ENCODE measurements around the gene TAGLN2. TPM values are rescaled to one million over a fixed set of nuclear protein-coding genes. Genes with fewer than 3 reads are reported as not detected.
A peak's percentile ranks its signal among the peaks of the same experiment; 100 is the strongest.

Gene TAGLN2
- polyA plus RNA-seq, 3 donors from 2014 or later = 660 to 1,369 (median 1,251) TPM

- Mint-ChIP-seq H3K4me3 (no peak overlapping the region), H3K9me3 (peaks cover 0 to 2% (median 0%) of the 10 kb centered on the region in 6 donors), H3K36me3 (no peaks in the 10 kb centered on the region), H3K27ac (no peak overlapping the region), H3K27me3 (ENCODE audit: low read depth in 3 of 3) (peaks cover 17 to 23% (median 20%) of the 10 kb centered on the region in 3 donors), H3K4me1 (peaks cover 22% of the 10 kb centered on the region in 2 donors)
- no peak for DNase-seq
Observed at GRCh38 chr1:159928491-159929050, 3.3 kb upstream of the TAGLN2 start.

GRCh38 chr1:159927849-159928431 is 2.6 kb upstream of the TAGLN2 start:
- Mint-ChIP-seq H3K9me3 (peaks cover 0 to 2% (median 0%) of the 10 kb centered on the region in 6 donors), H3K27me3 (ENCODE audit: low read depth in 3 of 3) (peaks cover 23 to 28% (median 26%) of the 10 kb centered on the region in 3 donors), H3K4me1 (peaks cover 28 to 29% of the 10 kb centered on the region in 2 donors), H3K27ac (no peak overlapping the region), H3K4me3 (no peak overlapping the region), H3K36me3 (no peaks in the 10 kb centered on the region)
- DNase-seq = no peak

GRCh38 chr1:159927211-159927848 is 2.0 kb upstream of the TAGLN2 start:
- peaks cover 34 to 35% of the 10 kb centered on the region in 2 donors for H3K4me1 Mint-ChIP-seq
- H3K9me3 Mint-ChIP-seq = peaks cover 0 to 2% (median 0%) of the 10 kb centered on the region in 6 donors
- no peak for DNase-seq
- peak overlapping the region in 1 of 5 donors; percentile 51 for H3K4me3 Mint-ChIP-seq
- no peaks in the 10 kb centered on the region for H3K36me3 Mint-ChIP-seq
- H3K27ac Mint-ChIP-seq = peak overlapping the region in 3 of 6 donors; percentile 99 to 100 (median 99)
- H3K27me3 Mint-ChIP-seq (ENCODE audit: low read depth in 3 of 3) = peaks cover 25 to 29% (median 28%) of the 10 kb centered on the region in 3 donors

- Mint-ChIP-seq H3K9me3 (peaks cover 0 to 2% (median 0%) of the 10 kb centered on the region in 6 donors), H3K27ac (peak overlapping the region; percentile 98 to 100 (median 99)), H3K36me3 (peaks cover 0 to under 1% (median 0%) of the 10 kb centered on the region in 3 donors), H3K27me3 (ENCODE audit: low read depth in 3 of 3) (peaks cover 25 to 35% (median 33%) of the 10 kb centered on the region in 3 donors), H3K4me3 (peak overlapping the region; percentile 87 to 97 (median 92)), H3K4me1 (peaks cover 51% of the 10 kb centered on the region in 2 donors)
- DNase-seq = no peak
Observed at GRCh38 chr1:159925719-159926078, 392 bp upstream of the TAGLN2 start.

GRCh38 chr1:159924025-159924790 is 1.1 kb downstream of the TAGLN2 start:
- peaks cover 56 to 65% of the 10 kb centered on the region in 2 donors for H3K4me1 Mint-ChIP-seq

GRCh38 chr1:159923203-159924024 is 1.9 kb downstream of the TAGLN2 start:
- Mint-ChIP-seq H3K4me3 (peak overlapping the region; percentile 87 to 97 (median 92)), H3K27me3 (ENCODE audit: low read depth in 3 of 3) (peaks cover 25 to 35% (median 33%) of the 10 kb centered on the region in 3 donors), H3K36me3 (peaks cover 1 to 15% (median 10%) of the 10 kb centered on the region in 3 donors), H3K27ac (peak overlapping the region; percentile 98 to 100 (median 99)), H3K9me3 (peaks cover 0 to 2% (median 0%) of the 10 kb centered on the region in 6 donors), H3K4me1 (peaks cover 59 to 70% of the 10 kb centered on the region in 2 donors)
- peak; percentile 91 to 92 (median 92) for DNase-seq

More at GRCh38 chr1:159924025-159924790, 1.1 kb downstream of the TAGLN2 start:
- DNase-seq = peak; percentile 81 to 84 (median 82)
- Mint-ChIP-seq H3K27me3 (ENCODE audit: low read depth in 3 of 3) (peaks cover 25 to 35% (median 33%) of the 10 kb centered on the region in 3 donors), H3K36me3 (peaks cover 0 to 10% (median 8%) of the 10 kb centered on the region in 3 donors), H3K27ac (peak overlapping the region; percentile 98 to 100 (median 99)), H3K4me3 (peak overlapping the region; percentile 87 to 97 (median 92)), H3K9me3 (peaks cover 0 to 2% (median 0%) of the 10 kb centered on the region in 6 donors)

- H3K36me3 Mint-ChIP-seq = peaks cover 5 to 23% (median 14%) of the 10 kb centered on the region in 3 donors
- no peak for DNase-seq
Observed at GRCh38 chr1:159922511-159923202, 2.6 kb downstream of the TAGLN2 start.

GRCh38 chr1:159921700-159922504 is 3.4 kb downstream of the TAGLN2 start:
- peak overlapping the region; percentile 87 to 97 (median 92) for H3K4me3 Mint-ChIP-seq

More at GRCh38 chr1:159922511-159923202, 2.6 kb downstream of the TAGLN2 start:
- H3K9me3 Mint-ChIP-seq = peaks cover 0 to 2% (median 0%) of the 10 kb centered on the region in 6 donors
- H3K27me3 Mint-ChIP-seq (ENCODE audit: low read depth in 3 of 3) = peaks cover 25 to 40% (median 35%) of the 10 kb centered on the region in 3 donors
- peak overlapping the region; percentile 87 to 97 (median 92) for H3K4me3 Mint-ChIP-seq
- H3K4me1 Mint-ChIP-seq = peaks cover 67 to 78% of the 10 kb centered on the region in 2 donors
- peak overlapping the region; percentile 98 to 100 (median 99) for H3K27ac Mint-ChIP-seq

GRCh38 chr1:159921251-159921650 is 4.1 kb downstream of the TAGLN2 start:
- Mint-ChIP-seq H3K9me3 (peaks cover 0 to 2% (median 0%) of the 10 kb centered on the region in 6 donors), H3K27me3 (ENCODE audit: low read depth in 3 of 3) (peaks cover 25 to 40% (median 37%) of the 10 kb centered on the region in 3 donors), H3K4me1 (peaks cover 66 to 79% of the 10 kb centered on the region in 2 donors), H3K27ac (peak overlapping the region; percentile 88 to 100 (median 99)), H3K4me3 (peak overlapping the region; percentile 30 to 97 (median 72)), H3K36me3 (peaks cover 8 to 33% (median 21%) of the 10 kb centered on the region in 3 donors)
- DNase-seq = no peak

More at GRCh38 chr1:159921700-159922504, 3.4 kb downstream of the TAGLN2 start:
- H3K9me3 Mint-ChIP-seq = peaks cover 0 to 2% (median 0%) of the 10 kb centered on the region in 6 donors
- peaks cover 5 to 28% (median 19%) of the 10 kb centered on the region in 3 donors for H3K36me3 Mint-ChIP-seq
- H3K27ac Mint-ChIP-seq = peak overlapping the region; percentile 88 to 100 (median 99)
- DNase-seq = peak; percentile 48 to 57 (median 57)
- H3K27me3 Mint-ChIP-seq (ENCODE audit: low read depth in 3 of 3) = peaks cover 25 to 40% (median 37%) of the 10 kb centered on the region in 3 donors
- H3K4me1 Mint-ChIP-seq = peaks cover 70 to 83% of the 10 kb centered on the region in 2 donors

- peaks cover 9 to 34% (median 24%) of the 10 kb centered on the region in 3 donors for H3K36me3 Mint-ChIP-seq
Observed at GRCh38 chr1:159920651-159921050, 4.7 kb downstream of the TAGLN2 start.

GRCh38 chr1:159920202-159920601 is 5.1 kb downstream of the TAGLN2 start:
- DNase-seq = no peak
- H3K27me3 Mint-ChIP-seq (ENCODE audit: low read depth in 3 of 3) = peaks cover 23 to 37% (median 35%) of the 10 kb centered on the region in 3 donors
- H3K4me1 Mint-ChIP-seq = peaks cover 56 to 69% of the 10 kb centered on the region in 2 donors
- H3K36me3 Mint-ChIP-seq = peaks cover 9 to 34% (median 24%) of the 10 kb centered on the region in 3 donors
- H3K9me3 Mint-ChIP-seq = peaks cover 0 to 2% (median 0%) of the 10 kb centered on the region in 6 donors
- H3K4me3 Mint-ChIP-seq = no peak overlapping the region
- H3K27ac Mint-ChIP-seq = peak overlapping the region; percentile 47 to 100 (median 98)

More at GRCh38 chr1:159920651-159921050, 4.7 kb downstream of the TAGLN2 start:
- peak overlapping the region; percentile 88 to 100 (median 99) for H3K27ac Mint-ChIP-seq
- DNase-seq = no peak
- H3K4me1 Mint-ChIP-seq = peaks cover 60 to 73% of the 10 kb centered on the region in 2 donors
- peaks cover 25 to 42% (median 37%) of the 10 kb centered on the region in 3 donors for H3K27me3 Mint-ChIP-seq (ENCODE audit: low read depth in 3 of 3)
- H3K4me3 Mint-ChIP-seq = peak overlapping the region in 2 of 5 donors; percentile 7 to 12
- peaks cover 0 to 2% (median 0%) of the 10 kb centered on the region in 6 donors for H3K9me3 Mint-ChIP-seq
